GM12874 (cell line): ENCODE measurements around the gene REXO2.

Source experiments
- TF ChIP-seq, protein P1 (sequence below): IDR thresholded peaks from 2 replicates; pipeline ENCODE4 v1.5.1; 2011; ENCODE audit warnings: low read depth, mild to moderate bottlenecking, control low read depth, low read length, moderate library complexity; ENCODE audit not compliant: insufficient read depth

The REXO2 gene

DNA sequence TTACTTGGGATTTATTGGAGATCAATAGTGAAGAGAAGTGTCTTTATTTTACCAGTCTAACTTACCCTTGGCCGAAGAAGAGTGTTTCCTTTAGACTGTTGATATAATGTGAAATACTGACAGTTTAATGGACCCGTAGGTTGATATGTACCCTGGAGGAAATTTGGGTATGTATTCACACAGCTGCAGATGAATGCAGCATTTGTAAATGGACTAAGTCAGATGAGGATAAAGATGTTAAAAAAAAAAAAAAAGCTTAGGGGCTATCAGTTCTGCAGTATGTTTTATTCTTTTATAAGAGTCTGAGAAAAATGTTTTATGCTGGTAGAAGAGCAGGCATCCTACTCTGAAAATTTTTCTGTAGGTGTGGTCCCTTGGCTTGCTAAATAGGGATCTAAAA, 2.7 kb downstream of the REXO2 start:
- TF ChIP-seq, protein P1, sequence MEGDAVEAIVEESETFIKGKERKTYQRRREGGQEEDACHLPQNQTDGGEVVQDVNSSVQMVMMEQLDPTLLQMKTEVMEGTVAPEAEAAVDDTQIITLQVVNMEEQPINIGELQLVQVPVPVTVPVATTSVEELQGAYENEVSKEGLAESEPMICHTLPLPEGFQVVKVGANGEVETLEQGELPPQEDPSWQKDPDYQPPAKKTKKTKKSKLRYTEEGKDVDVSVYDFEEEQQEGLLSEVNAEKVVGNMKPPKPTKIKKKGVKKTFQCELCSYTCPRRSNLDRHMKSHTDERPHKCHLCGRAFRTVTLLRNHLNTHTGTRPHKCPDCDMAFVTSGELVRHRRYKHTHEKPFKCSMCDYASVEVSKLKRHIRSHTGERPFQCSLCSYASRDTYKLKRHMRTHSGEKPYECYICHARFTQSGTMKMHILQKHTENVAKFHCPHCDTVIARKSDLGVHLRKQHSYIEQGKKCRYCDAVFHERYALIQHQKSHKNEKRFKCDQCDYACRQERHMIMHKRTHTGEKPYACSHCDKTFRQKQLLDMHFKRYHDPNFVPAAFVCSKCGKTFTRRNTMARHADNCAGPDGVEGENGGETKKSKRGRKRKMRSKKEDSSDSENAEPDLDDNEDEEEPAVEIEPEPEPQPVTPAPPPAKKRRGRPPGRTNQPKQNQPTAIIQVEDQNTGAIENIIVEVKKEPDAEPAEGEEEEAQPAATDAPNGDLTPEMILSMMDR = no peak

DNA sequence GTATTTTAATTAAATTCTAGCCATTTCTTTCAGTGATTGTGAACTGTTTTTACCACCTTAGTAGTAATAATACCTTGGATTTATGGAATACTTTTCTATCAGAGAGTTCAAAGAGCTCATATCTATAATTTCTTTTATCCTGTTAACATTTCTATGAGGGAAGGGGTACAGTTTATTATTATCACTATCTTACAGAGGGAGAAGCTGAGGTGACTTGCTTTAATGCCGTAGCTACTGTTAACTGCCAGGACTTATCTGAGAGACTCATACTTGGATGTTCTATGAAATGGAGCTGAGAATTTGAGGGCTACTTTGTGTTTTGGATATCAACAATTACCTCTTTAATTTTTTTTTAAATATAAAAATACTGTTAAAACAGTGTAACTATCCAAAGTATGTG, 3.3 kb downstream of the REXO2 start:
- TF ChIP-seq, protein P1 = no peak

DNA sequence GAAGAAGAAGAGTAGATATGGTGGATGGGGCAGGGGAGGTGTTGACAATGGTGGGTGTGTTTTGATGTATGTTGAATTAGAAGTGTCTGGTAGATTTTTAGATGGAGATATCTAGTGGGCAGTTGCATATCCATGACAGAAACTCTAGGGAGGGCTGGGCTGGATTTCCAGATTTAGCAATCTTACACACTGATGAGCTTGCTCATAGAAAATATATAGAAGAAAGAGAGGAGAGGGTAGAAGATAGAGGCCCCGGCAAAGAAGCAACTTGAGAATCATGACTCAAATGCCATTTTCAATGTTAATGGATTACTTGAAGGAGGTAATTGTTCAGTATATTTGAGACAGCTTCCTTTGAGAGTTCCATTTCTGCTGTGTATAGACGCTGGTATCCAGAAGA, 8.2 kb downstream of the REXO2 start:
- TF ChIP-seq, protein P1 = no peak

DNA sequence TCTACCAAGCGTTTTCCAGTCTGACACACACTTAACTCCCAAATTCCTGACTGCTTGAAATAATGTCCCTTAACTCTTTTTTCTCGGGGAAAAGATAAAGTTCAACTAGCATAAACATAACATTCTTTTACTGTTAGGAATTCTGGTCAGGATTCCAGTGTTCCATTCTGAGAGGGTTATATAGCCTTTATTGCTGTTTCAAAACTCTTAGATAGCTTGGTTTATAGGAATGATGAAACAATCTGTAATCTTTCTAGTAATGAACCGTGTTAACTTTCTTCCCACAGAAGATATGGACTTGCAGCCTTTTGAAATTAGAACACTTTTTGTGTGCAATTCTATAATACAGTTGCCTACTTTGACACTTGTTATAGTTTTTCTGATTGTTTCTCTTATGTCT, 8.6 kb downstream of the REXO2 start:
- TF ChIP-seq, protein P1 = no peak

DNA sequence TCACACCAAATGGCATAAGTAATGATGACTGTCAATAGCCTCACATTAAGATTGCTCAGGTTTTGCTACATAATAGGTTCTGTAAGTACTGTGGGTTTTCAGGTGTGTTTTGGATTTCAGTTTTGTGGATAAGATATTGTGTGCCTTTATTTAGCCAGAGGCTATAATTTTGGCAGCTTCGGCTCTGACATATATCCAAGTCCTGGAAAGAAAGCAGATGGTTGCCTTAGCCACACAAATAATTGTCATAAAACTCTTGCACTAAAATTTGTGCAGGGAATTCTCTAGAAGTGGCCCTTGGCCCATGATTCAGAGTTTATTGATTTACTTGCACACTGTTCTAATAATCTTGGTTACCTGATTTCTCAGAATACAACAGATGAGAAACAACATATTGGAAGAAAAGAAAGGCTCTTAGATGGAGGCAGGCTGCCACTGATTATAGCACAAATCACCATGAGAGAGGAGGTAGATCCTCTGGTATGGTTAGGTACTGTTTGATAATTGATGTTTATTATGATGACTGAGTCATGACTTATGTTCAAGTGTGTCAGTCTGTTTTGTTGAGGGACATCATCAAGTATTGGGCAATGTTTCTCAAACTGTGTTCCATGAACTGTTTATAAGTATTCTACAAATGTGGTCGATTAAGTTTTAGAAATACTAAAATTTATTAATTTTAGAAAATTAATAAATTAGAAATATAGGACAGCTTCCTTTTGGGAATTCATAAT, 9.6 kb downstream of the REXO2 start:
- TF ChIP-seq, protein P1 = no peak

DNA sequence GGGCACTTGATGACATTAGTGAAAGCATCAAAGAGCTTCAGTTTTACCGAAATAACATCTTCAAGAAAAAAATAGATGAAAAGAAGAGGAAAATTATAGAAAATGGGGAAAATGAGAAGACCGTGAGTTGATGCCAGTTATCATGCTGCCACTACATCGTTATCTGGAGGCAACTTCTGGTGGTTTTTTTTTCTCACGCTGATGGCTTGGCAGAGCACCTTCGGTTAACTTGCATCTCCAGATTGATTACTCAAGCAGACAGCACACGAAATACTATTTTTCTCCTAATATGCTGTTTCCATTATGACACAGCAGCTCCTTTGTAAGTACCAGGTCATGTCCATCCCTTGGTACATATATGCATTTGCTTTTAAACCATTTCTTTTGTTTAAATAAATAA, 10.6 kb downstream of the REXO2 start:
- TF ChIP-seq, protein P1 = no peak

DNA sequence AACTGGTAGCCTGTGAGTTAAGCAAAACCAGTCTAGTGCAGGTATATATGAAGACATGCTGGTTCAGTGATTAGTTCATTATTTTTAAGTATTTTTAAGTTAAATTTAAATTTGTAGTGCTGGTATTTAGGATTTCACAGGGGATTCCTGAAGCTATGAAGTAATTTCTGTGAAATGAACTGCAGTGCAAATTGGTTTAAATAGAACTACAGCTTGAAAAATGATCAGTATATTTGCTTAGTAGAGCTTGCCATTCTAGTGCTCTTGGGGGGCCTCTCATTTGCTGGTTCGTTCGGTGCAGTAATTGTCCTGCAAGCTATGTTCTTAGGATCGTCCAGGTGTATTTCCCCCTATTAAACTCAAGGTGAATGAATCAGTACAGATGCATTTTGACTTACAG, 13.1 kb downstream of the REXO2 start:
- TF ChIP-seq, protein P1 = no peak
